ENCODE results near the gene ARHGAP26.

ARHGAP26 gene

DNA sequence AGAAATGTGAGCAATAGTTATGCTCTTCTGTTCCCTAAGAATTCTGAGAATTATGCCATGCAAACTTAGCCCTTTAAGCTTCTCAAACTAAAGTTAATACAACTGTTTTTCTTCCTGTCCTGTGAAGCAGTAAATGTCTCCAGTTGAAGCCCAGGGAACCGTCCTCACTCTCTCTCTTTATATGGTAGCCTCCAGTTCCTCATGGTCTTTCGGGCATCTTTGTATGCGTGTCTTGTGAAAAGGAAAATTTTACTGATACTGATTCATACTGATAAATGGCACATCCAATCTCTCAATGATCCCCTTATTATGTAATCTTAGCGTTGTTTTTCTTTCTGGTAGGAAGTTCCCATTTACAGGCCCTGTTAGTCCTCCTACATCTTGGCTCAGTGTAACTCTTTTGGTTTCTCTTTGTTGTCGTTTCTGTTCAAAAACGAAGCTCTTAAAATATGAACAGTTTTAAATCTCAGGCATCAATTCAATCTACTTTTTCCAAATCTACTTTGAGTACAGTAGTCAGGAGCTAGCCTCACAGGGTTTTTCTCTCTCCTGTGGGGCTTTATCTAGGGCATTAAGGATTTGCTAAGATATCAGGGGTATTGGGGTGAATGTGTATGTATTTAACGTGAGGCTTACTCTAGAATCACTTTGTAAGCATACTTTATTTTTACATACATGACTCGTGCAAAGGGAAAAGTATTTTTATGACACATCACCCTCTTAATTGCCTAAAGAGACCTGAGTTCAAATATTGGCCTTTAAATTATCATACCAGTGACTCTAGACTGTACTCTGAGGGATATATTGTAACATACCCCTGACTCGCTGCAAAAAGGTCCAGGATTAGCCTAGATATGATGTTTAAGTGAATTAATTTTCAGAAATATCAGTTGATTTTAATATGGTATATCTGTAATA is 375.3 kb downstream of the ARHGAP26 start:
- no peak for DNase-seq (ENCODE audit: low spot score)

DNA sequence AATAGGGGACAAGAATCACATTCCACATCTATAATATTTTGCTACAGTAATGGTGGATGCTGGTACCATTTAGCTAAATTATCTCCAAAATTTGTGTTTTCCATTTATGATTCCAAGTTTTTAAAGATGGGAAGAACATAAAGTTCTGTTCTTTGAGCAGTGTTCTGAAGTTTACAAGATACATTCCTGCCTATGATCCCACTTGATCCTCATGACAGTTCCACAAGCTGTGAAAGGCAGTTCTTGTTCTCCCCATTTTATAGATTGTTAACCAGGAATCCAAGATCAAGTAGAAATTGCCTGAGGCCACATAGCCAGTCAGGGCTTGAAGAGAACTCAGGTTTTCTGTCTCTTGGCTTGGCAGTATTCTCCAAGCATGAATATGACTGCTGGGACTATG is 376.0 kb downstream of the ARHGAP26 start:
- DNase-seq (ENCODE audit: low spot score), result no peak

- DNase-seq (ENCODE audit: low spot score), result no peak
Measured at GRCh38 chr5:143147383-143147782, 377.2 kb downstream of the ARHGAP26 start.

DNA sequence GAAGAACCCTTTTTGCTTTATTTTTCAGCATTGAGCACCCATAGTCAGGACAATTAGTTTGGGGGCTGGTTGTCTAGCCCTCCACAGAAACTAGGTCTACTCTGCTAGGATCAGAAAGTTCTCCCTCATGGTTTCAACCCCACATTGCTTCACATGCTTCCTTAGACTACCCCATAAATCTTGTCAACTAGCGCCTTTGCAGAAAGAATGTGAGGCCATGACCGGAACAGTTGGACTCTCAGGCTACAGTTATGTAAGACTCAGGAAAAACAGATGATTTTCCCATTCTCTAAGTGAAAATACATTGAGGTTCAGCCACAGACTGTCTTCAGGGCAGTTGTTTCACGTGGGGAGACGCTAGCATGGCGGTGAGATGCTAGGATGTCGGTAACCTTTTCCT is 377.7 kb downstream of the ARHGAP26 start:
- DNase-seq (ENCODE audit: low spot score), result no peak

- DNase-seq (ENCODE audit: low spot score), result no peak
Measured at GRCh38 chr5:143148771-143149170, 378.6 kb downstream of the ARHGAP26 start.

DNA sequence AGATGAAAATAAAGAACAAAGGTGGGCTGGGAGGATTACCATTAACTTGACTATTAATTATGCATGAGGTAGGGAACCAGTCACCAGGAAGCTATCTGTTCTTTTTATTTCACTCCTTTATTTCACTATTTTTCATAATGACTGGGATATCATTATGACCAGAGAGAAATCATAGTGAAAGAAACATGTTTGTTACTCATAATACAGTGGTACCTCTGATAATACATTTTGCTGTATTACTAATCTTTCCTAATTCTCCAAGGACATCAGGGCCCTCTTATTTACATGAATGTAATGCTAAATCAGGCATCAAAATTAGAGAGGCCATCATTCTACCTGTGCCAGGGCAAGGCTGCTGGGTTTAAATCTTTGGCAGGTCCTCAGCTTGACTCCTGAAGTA is 379.6 kb downstream of the ARHGAP26 start:
- no peak for DNase-seq (ENCODE audit: low spot score)

DNA sequence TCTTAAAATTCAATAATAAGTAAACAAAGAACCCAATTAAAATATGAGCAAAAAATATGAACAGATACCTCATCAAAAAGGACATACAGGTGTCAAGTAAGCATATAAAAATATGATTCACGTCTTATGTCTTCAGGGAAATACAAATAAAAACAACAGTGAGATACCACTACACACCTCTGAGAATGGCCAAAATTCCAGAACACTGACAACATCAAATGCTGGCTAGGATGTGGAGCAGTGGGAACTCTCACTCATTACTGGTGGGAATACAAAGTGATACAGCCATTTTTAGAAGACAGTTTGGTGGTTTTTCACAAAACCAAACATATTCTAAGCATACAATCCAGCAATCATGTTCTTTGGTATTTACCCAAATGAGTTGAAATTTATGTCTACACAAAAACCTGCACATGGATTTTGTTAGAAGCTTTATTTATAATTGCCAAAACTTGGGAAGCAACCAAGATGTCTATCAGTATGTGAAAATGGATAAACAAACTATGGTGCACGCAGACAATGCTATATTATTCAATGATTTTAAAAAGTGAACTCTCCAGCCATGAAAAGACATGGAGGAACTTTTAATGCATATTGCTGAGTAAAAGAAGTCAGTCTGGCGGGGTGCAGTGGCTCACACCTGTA is 381.0 kb downstream of the ARHGAP26 start:
- DNase-seq (ENCODE audit: low spot score), result no peak

- DNase-seq (ENCODE audit: low spot score), result no peak
Measured at GRCh38 chr5:143152445-143152844, 382.3 kb downstream of the ARHGAP26 start.

DNA sequence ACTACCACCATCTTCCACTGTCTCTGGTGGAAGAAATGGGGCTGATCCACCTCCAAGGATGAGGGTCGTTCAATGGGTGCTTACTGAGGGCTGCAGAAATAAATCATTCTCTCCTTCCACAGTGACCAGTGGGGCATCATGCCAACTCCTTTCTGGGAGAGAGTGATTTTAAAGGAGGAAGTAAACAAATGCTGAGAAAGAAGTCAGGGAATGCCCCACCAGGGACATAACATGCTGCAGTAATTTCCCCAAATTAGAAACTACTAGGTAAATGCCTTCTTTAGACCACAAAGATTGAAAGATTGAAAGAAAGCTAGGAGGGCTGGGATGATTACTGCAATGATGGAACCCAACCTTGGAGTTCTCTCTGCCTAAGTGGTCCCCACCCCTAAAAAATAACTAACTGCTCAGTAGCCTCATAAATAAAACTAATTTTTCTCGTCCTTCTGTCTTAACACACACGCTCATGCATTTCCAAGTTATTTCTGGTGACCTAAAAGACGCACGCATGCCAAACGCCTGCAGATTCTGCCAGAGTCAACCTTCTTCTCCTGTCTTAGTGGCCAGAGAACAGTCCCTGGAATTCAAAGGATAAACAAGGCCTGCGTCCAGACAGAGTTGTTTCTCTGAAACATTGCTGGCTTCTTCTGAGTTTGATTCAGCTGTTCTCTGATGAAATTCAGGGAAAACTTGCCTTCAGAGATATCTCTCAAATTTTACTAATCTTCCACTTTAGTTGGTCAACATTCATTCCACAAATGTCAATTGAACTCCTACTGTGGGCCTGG is 383.3 kb downstream of the ARHGAP26 start:
- DNase-seq (ENCODE audit: low spot score), result no peak

DNA sequence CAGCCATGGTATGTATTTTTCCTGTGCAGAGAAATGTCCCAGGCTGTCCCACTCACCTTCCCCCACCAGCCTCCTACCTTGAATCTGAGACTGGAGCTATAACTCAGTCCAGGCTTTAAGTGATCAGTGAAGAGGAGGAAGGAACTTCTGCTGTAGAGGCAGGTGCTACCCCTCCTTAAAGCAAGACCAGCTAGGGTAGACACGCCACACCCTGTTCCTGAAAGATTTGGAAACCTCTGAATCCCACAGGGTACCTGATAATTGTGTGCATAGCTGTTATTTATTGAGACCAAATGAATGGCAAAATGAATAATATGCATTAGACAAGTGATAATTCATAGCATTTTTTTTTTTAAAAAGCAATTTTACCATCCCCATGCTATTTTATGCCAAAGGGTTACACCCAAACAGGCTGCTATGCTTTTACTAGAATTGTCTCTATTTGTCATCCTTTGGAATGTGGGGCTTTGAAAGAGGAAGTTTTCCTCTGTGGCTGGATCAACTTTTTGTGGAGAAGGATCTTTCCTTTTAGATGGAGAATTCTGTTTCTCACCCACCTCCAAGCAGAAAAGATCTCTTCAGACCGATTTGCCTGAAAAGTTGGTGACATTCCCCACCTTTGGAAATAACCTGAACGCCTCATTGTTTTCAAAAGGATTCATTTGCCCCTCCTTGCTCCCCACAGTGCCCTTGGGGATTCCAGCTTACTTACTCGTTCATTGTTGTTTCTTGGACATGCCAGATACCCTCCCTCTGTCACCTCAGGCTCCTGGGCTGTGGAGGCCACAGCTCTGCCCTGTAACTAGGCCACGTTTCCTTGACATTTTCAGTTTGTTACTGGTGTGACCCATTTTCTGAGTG is 384.6 kb downstream of the ARHGAP26 start:
- DNase-seq (ENCODE audit: low spot score), result no peak

DNA sequence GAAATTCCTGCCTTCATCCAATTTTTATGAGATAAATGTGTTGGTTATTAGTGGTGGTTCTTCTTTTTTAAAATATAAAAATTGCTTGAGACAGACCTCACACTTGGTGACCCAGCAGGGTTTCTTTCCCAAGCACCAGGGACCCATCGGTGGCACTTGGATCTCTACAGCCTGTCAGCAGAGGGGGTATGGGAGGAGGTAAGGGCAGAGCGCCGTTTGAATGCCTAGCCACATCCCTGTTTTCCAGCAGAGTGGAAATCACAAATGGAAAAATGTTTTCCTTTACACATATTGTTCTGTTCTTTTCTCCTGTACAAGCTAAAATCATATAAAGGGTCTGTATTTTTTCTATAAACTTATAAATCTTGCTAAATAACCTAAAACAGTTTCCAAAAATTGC is 385.3 kb downstream of the ARHGAP26 start:
- no peak for DNase-seq (ENCODE audit: low spot score)

GRCh38 chr5:143156086-143156485 is 385.9 kb downstream of the ARHGAP26 start:
- no peak for DNase-seq (ENCODE audit: low spot score)

- DNase-seq (ENCODE audit: low spot score), result no peak
Measured at GRCh38 chr5:143156572-143156971, 386.4 kb downstream of the ARHGAP26 start.

GRCh38 chr5:143159031-143159430 is 388.9 kb downstream of the ARHGAP26 start:
- DNase-seq (ENCODE audit: low spot score), result no peak

- no peak for DNase-seq (ENCODE audit: low spot score)
Measured at GRCh38 chr5:143161885-143162540, 391.8 kb downstream of the ARHGAP26 start.

DNA sequence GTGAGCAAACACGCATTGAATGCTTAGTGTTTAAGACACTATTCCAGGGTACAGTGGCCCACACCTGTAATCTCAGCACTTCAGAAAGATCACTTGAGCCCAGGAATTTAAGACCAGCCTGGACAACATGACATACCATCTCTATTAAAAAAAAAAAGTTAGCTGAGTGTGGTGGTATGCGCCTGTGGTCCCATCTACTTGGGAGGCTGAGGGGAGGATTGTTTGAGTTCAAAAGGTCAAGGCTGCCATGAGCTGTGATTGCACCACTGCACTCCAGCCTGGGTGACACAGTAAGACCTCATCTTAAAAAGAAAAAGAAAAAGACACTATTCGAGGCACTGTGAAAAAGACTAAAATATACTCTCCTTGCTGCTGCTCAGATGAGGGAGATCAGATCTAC is 392.6 kb downstream of the ARHGAP26 start:
- no peak for DNase-seq (ENCODE audit: low spot score)

GRCh38 chr5:143164557-143164956 is 394.4 kb downstream of the ARHGAP26 start:
- DNase-seq (ENCODE audit: low spot score), result no peak

- no peak for DNase-seq (ENCODE audit: low spot score)
Measured at GRCh38 chr5:143165049-143165880, 395.1 kb downstream of the ARHGAP26 start.

- no peak for DNase-seq (ENCODE audit: low spot score)
Measured at GRCh38 chr5:143166090-143166489, 395.9 kb downstream of the ARHGAP26 start.
